Stomach (tissue), 9 donors: ENCODE measurements around the gene ETV1. TPM values are rescaled to one million over a fixed set of nuclear protein-coding genes. Genes with fewer than 3 reads are reported as not detected.

Experiments
- DNase-seq, 2 donors: peaks; one replicate each; pipeline versions ENCODE4 v3.0.0 to v3.0.0-alpha.2; 2013 to 2019
- H3K27ac ChIP-seq, 5 donors: fragments of 200-600 bp in 4 of 5; sonication (generic) in 4 of 5; one replicate each; pipeline ENCODE4 v1.5.1; 2013 to 2019; ENCODE audit warnings: mild to moderate bottlenecking in 1 of 5, moderate library complexity in 1 of 5
- H3K27me3 ChIP-seq, 3 donors: fragments of 200-600 bp; sonication (generic); one replicate each; pipeline ENCODE4 v1.5.1; 2017 to 2019; ENCODE audit warnings: mixed run types in 1 of 3
- H3K36me3 ChIP-seq, 4 donors: fragments of 200-600 bp; sonication (generic); 1 replicate in 3 of 4; 2 replicates in 1 of 4; pipeline ENCODE4 v1.5.1; 2016 to 2019
- H3K4me1 ChIP-seq, 4 donors: fragments of 200-600 bp; sonication (generic); one replicate each; pipeline ENCODE4 v1.5.1; 2016 to 2019
- H3K4me3 ChIP-seq, 4 donors: fragments of 200-600 bp; sonication (generic) in 3 of 4; one replicate each; pipeline ENCODE4 v1.5.1; 2016 to 2019; ENCODE audit warnings: mild to moderate bottlenecking in 1 of 4
- H3K9me3 ChIP-seq, 4 donors: fragments of 200-600 bp; sonication (generic); one replicate each; pipeline ENCODE4 v1.5.1; 2016 to 2019
- EP300 ChIP-seq: sonication (generic); formaldehyde crosslinking; IDR thresholded peaks from one replicate; pipeline ENCODE4 v1.6.1; 2017; ENCODE audit warnings: antibody characterized with exemption
- POLR2A ChIP-seq, 4 donors: fragments of 450-650 bp; IDR thresholded peaks; one replicate each; pipeline ENCODE4 v1.6.1; 2016; ENCODE audit warnings: antibody characterized with exemption in 4 of 4, control low read depth in 2 of 4, mild to moderate bottlenecking in 1 of 4, moderate library complexity in 1 of 4
- POLR2AphosphoS5 ChIP-seq, 3 donors: sonication (generic); formaldehyde crosslinking; IDR thresholded peaks; one replicate each; pipeline ENCODE4 v1.6.1; 2016; ENCODE audit warnings: antibody characterized with exemption in 3 of 3
- WGBS, 5 donors: extraction: QIAGEN DNeasy Blood & Tissue Kit in 3 of 5; methylation state at CpG; one replicate each; pipeline versions ENCODE4 v1.1.5 to v1.1.7; 2013 to 2018; 5-methylcytosine and 5-hydroxymethylcytosine counted together
- intact Hi-C: fragments of 100-400 bp; cut with DNase I; formaldehyde crosslinking; loops from one replicate; pipeline ENCODE4 v1.15.1; 2023; ENCODE audit warnings: low total_unique reads
- polyA plus RNA-seq, 3 donors: library from polyadenylated mRNA; stranded (reverse); fragments of 200-250 nt; gene quantifications; one replicate each; pipeline ENCODE4 v1.2.3, GENCODE V29; 2013
- total RNA-seq, 5 donors: library from RNA; depleted of rRNA; stranded (reverse); fragments of >200 nt; gene quantifications; one replicate each; pipeline versions ENCODE4 v1.1.0 to v1.2.3, GENCODE V29; 2014 to 2016
- TF ChIP-seq, protein P1 (sequence below), 7 experiments: fragments of 450-650 bp in 4 of 7; fragments of 200-600 bp in 3 of 7; sonication (generic) in 3 of 7; IDR thresholded peaks; one replicate each; pipeline ENCODE4 v1.5.1; 2016 to 2019; ENCODE audit warnings: antibody characterized with exemption in 7 of 7, control low read depth in 2 of 7, mild to moderate bottlenecking in 1 of 7
- donor health status: healthy with polysubstance abuse.
- donor health status: Bipolar disorder and iron deficiency.
- donor health status: healthy.

ETV1 gene
- total and polyA plus RNA-seq, 8 donors = 0.29 to 17.6 (median 1.3) TPM

DNA sequence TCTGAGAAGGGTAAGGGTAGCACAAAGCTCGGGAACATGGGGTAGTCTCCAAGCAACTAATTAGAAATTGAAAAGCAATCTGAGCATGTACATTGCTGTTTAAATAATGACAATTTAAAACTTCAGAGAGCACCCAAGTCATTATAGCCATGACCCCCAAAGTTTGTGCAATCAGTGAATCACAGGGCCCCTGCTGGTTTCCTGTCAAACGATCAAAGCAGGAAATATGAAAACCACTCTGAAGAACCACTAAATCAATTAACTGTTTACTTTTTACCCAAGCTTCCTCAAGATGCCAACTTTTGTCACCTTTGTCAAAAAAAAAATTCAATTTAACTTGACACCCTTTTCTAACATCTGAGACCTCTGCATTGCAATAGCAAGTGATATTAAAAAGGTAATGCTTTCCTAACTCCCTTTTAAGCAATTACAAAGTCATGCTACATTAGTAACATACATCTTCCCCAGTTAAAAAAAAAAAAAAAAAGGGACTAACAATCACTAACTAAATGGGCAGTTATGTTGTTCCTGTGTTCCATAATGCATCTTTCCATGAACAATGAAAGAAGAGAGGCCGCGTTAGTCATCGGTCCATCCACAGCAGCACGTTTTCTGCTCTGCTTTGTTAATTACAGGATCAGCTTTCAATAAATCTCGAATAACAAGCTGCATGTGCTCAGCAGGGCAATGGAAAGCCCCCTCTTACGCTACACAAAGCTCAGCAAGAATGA is 80.6 kb downstream of the ETV1 start:
- H3K4me3 ChIP-seq = no peak overlapping the region
- WGBS, 5 donors = 68 to 81% (median 78%) methylated on average over 8 of the region's 8 CpGs
- H3K27me3 ChIP-seq = no peaks in the 10 kb centered on the region
- H3K4me1 ChIP-seq = no peaks in the 10 kb centered on the region
- intact Hi-C loops = no loop called here
- no peak for DNase-seq
- no peaks in the 10 kb centered on the region for H3K36me3 ChIP-seq
- H3K9me3 ChIP-seq = no peaks in the 10 kb centered on the region
- TF ChIP-seq EP300 (no peak), POLR2AphosphoS5 (IDR thresholded peaks at IDR 0.05) (no peak), POLR2A (IDR thresholded peaks at IDR 0.05) (no peak)
- TF ChIP-seq, protein P1, sequence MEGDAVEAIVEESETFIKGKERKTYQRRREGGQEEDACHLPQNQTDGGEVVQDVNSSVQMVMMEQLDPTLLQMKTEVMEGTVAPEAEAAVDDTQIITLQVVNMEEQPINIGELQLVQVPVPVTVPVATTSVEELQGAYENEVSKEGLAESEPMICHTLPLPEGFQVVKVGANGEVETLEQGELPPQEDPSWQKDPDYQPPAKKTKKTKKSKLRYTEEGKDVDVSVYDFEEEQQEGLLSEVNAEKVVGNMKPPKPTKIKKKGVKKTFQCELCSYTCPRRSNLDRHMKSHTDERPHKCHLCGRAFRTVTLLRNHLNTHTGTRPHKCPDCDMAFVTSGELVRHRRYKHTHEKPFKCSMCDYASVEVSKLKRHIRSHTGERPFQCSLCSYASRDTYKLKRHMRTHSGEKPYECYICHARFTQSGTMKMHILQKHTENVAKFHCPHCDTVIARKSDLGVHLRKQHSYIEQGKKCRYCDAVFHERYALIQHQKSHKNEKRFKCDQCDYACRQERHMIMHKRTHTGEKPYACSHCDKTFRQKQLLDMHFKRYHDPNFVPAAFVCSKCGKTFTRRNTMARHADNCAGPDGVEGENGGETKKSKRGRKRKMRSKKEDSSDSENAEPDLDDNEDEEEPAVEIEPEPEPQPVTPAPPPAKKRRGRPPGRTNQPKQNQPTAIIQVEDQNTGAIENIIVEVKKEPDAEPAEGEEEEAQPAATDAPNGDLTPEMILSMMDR (IDR thresholded peaks at IDR 0.05) = no peak
- H3K27ac ChIP-seq = no peak overlapping the region

DNA sequence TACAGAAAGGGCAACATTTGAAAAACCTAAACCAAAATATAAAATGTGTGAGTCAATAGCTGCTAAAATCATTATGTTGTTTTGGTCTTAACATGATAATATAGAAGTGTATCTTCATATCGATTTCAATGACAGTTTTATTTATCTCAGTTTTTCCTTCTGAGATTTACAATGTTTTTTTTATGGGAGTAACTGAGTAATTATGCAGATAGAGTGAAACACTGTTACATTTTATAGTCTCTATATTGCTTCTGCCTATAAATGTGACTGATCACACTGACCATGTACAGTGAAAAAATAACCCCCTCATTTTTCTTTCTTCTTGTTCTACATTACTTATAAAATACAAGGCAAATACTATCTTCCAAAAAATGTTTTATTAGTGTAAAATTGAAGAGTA is 81.6 kb downstream of the ETV1 start:
- 77 to 88% (median 85%) methylated on average over 1 of the region's 1 CpG for WGBS, 5 donors
- no peaks in the 10 kb centered on the region for H3K36me3 ChIP-seq
- no peaks in the 10 kb centered on the region for H3K27me3 ChIP-seq
- H3K4me3 ChIP-seq = no peak overlapping the region
- no peak overlapping the region for H3K27ac ChIP-seq
- TF ChIP-seq, protein P1 (IDR thresholded peaks at IDR 0.05) = no peak
- no peak for TF ChIP-seq POLR2AphosphoS5 (IDR thresholded peaks at IDR 0.05)
- no peak for TF ChIP-seq EP300
- no peak for TF ChIP-seq POLR2A (IDR thresholded peaks at IDR 0.05)
- no peaks in the 10 kb centered on the region for H3K9me3 ChIP-seq
- intact Hi-C loops = no loop called here
- DNase-seq = no peak
- no peaks in the 10 kb centered on the region for H3K4me1 ChIP-seq

DNA sequence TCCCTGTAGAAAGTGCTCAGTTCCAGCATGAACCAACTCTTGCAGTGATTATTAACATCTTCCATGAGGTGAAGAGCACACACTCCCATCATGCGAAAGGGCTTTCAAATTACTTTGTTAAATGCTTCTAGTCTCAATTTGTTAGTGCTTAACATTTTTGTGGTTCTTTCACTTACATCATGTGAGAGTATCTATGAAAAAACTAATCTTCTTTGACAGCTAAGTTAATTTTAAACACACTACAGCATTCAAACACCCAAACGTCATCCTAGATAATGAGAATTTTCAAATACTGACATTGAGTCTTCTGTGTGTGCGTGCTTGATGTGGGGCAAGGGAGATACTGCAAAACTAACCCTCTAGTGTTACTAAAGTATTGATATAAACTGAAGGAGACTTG is 84.8 kb downstream of the ETV1 start:
- TF ChIP-seq POLR2A (IDR thresholded peaks at IDR 0.05) (no peak), EP300 (no peak), POLR2AphosphoS5 (IDR thresholded peaks at IDR 0.05) (no peak)
- TF ChIP-seq, protein P1 (IDR thresholded peaks at IDR 0.05) = no peak
- no peaks in the 10 kb centered on the region for H3K27me3 ChIP-seq
- WGBS, 5 donors = 75 to 81% (median 76%) methylated on average over 3 of the region's 3 CpGs
- intact Hi-C loops = no loop called here
- no peak for DNase-seq
- H3K27ac ChIP-seq = no peak overlapping the region
- no peaks in the 10 kb centered on the region for H3K36me3 ChIP-seq
- H3K9me3 ChIP-seq = no peaks in the 10 kb centered on the region
- H3K4me3 ChIP-seq = no peak overlapping the region
- H3K4me1 ChIP-seq = peaks cover 0 to under 1% (median 0%) of the 10 kb centered on the region in 4 donors

DNA sequence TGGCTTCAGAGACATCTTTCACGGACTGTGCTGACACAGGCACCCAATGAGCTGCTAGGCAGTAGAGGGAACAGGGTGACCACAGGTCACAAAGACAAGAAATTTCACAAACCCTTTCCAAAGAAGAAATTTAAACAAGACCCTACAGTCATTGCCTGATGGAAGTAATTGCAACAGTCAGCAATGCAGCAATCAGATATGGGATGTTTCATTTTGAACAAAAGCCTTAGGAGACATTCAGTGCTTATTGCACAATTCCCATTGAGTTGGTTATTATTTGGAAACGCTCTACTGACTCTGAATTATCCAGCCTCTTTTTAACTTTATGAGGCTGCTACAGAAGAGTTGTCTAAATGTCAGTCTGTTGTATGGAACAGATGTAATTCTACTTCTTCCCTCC is 85.5 kb downstream of the ETV1 start:
- Histone ChIP-seq H3K4me1 (peaks cover 0 to 7% (median 2%) of the 10 kb centered on the region in 4 donors), H3K36me3 (no peaks in the 10 kb centered on the region), H3K4me3 (no peak overlapping the region), H3K27ac (no peak overlapping the region), H3K9me3 (no peaks in the 10 kb centered on the region), H3K27me3 (no peaks in the 10 kb centered on the region)
- DNase-seq = no peak
- intact Hi-C loops = no loop called here
- TF ChIP-seq, protein P1 (IDR thresholded peaks at IDR 0.05) = no peak
- TF ChIP-seq EP300 = no peak
- no peak for TF ChIP-seq POLR2AphosphoS5 (IDR thresholded peaks at IDR 0.05)
- TF ChIP-seq POLR2A (IDR thresholded peaks at IDR 0.05) = no peak
- 80 to 93% (median 92%) methylated on average over 2 of the region's 2 CpGs for WGBS, 5 donors
